H9 (cell line): Measurements from ENCODE around the gene SUN2. TPM values are rescaled to one million over a fixed set of nuclear protein-coding genes. Genes with fewer than 3 reads are reported as not detected.
A peak's percentile ranks its signal among the peaks of the same experiment; 100 is the strongest.

ENCODE experiments used
- DNase-seq: peaks from one replicate; pipeline ENCODE4 v3.0.0-alpha.2; 2017
- H2AFZ ChIP-seq: one replicate; pipeline ENCODE4 v1.6.1; 2013; ENCODE audit warnings: mild to moderate bottlenecking, low read length, control low read depth, moderate library complexity
- H2AK5ac ChIP-seq: 2 replicates; pipeline ENCODE4 v1.6.1; 2013; ENCODE audit warnings: low read length, control low read depth, mixed read lengths; ENCODE audit not compliant: insufficient read length
- H2BK120ac ChIP-seq: one replicate; pipeline ENCODE4 v1.6.1; 2013; ENCODE audit warnings: low read depth, mild to moderate bottlenecking, low read length, control low read depth, inconsistent platforms; ENCODE audit not compliant: poor library complexity, severe bottlenecking
- H2BK12ac ChIP-seq: 2 replicates; pipeline ENCODE4 v1.6.1; 2013; ENCODE audit warnings: low read length, control low read depth, mixed read lengths, low read depth; ENCODE audit not compliant: insufficient read length
- H2BK15ac ChIP-seq: 2 replicates; pipeline ENCODE4 v1.6.1; 2013; ENCODE audit warnings: low read depth, low read length, control low read depth
- H2BK20ac ChIP-seq: one replicate; pipeline ENCODE4 v1.6.1; 2013; ENCODE audit warnings: low read depth, mild to moderate bottlenecking, low read length, control low read depth, inconsistent platforms; ENCODE audit not compliant: poor library complexity, severe bottlenecking
- H2BK5ac ChIP-seq: 2 replicates; pipeline ENCODE4 v1.6.1; 2013; ENCODE audit warnings: low read length, control low read depth, mixed read lengths; ENCODE audit not compliant: insufficient read length
- H3K14ac ChIP-seq: 2 replicates; pipeline ENCODE4 v1.6.1; 2013; ENCODE audit warnings: low read length, control low read depth; ENCODE audit not compliant: insufficient read depth
- H3K18ac ChIP-seq: 2 replicates; pipeline ENCODE4 v1.6.1; 2013; ENCODE audit warnings: low read depth, mild to moderate bottlenecking, mixed read lengths, low read length, control low read depth; ENCODE audit not compliant: insufficient read length
- H3K23ac ChIP-seq: 2 replicates; pipeline ENCODE4 v1.6.1; 2013; ENCODE audit warnings: low read length, control low read depth, mixed read lengths, low read depth; ENCODE audit not compliant: insufficient read length
- H3K23me2 ChIP-seq: 2 replicates; pipeline ENCODE4 v1.6.1; 2013; ENCODE audit warnings: low read depth, mild to moderate bottlenecking, mixed read lengths, low read length, control low read depth; ENCODE audit not compliant: insufficient read length, poor library complexity, severe bottlenecking
- H3K27ac ChIP-seq: 2 replicates; pipeline ENCODE4 v1.5.1; 2013; ENCODE audit warnings: low read length, control low read depth, mixed read lengths, low read depth; ENCODE audit not compliant: insufficient read length
- H3K27me3 ChIP-seq: 2 replicates; pipeline ENCODE4 v1.6.1; 2013; ENCODE audit warnings: low read length, control low read depth, inconsistent platforms; ENCODE audit not compliant: insufficient read depth
- H3K4ac ChIP-seq: 2 replicates; pipeline ENCODE4 v1.6.1; 2013; ENCODE audit warnings: low read depth, mild to moderate bottlenecking, control low read depth, inconsistent platforms, low read length, moderate library complexity
- H3K4me1 ChIP-seq: 2 replicates; pipeline ENCODE4 v1.6.1; 2013; ENCODE audit warnings: low read length, control low read depth, inconsistent platforms; ENCODE audit not compliant: insufficient read depth
- H3K4me2 ChIP-seq: 2 replicates; pipeline ENCODE4 v1.6.1; 2013; ENCODE audit warnings: low read length, control low read depth, mixed read lengths; ENCODE audit not compliant: insufficient read length, insufficient read depth
- H3K56ac ChIP-seq: 2 replicates; pipeline ENCODE4 v1.6.1; 2013; ENCODE audit warnings: low read depth, mild to moderate bottlenecking, mixed read lengths, low read length, control low read depth; ENCODE audit not compliant: insufficient read length
- H3K79me1 ChIP-seq: 2 replicates; pipeline ENCODE4 v1.6.1; 2013; ENCODE audit warnings: low read depth, mild to moderate bottlenecking, moderate library complexity, low read length, control low read depth, inconsistent platforms; ENCODE audit not compliant: insufficient read depth, poor library complexity, severe bottlenecking
- H3K79me2 ChIP-seq: 2 replicates; pipeline ENCODE4 v1.6.1; 2013; ENCODE audit warnings: low read length, control low read depth, inconsistent platforms; ENCODE audit not compliant: insufficient read depth
- H3K9ac ChIP-seq: 2 replicates; pipeline ENCODE4 v1.6.1; 2013; ENCODE audit warnings: low read length, control low read depth, mixed read lengths; ENCODE audit not compliant: insufficient read length; ENCODE audit errors: extremely low read depth
- H3K9me3 ChIP-seq: one replicate; pipeline ENCODE4 v1.6.1; 2013; ENCODE audit warnings: low read depth, low read length, inconsistent platforms; ENCODE audit not compliant: control insufficient read depth
- H3T11ph ChIP-seq: one replicate; pipeline ENCODE4 v1.6.1; 2013; ENCODE audit warnings: mild to moderate bottlenecking, low read length, control low read depth, inconsistent platforms
- H4K20me1 ChIP-seq: one replicate; pipeline ENCODE4 v1.6.1; 2013; ENCODE audit not compliant: control insufficient read depth, insufficient read length, insufficient read depth
- H4K5ac ChIP-seq: 2 replicates; pipeline ENCODE4 v1.6.1; 2013; ENCODE audit warnings: low read depth, mild to moderate bottlenecking, mixed read lengths, low read length, control low read depth; ENCODE audit not compliant: insufficient read length
- H4K8ac ChIP-seq: replicated peaks from 2 replicates; pipeline ENCODE4 v1.6.1; 2013; ENCODE audit warnings: low read length, control low read depth, mixed read lengths, low read depth; ENCODE audit not compliant: insufficient read length
- H4K91ac ChIP-seq: 2 replicates; pipeline ENCODE4 v1.6.1; 2013; ENCODE audit warnings: low read depth, mild to moderate bottlenecking, moderate library complexity, mixed read lengths, low read length, control low read depth; ENCODE audit not compliant: insufficient read length
- H3K27ac Mint-ChIP-seq, 3 experiments: 2 replicates in 2 of 3; 3 replicates in 1 of 3; pipeline ENCODE4 v1.8.0; 2020 to 2021; ENCODE audit warnings: mixed read lengths in 3 of 3, mild to moderate bottlenecking in 1 of 3, moderate library complexity in 1 of 3
- H3K27me3 Mint-ChIP-seq: 2 replicates; pipeline ENCODE4 v1.8.0; 2021; ENCODE audit warnings: low read depth, mild to moderate bottlenecking, moderate library complexity, mixed read lengths
- H3K36me3 Mint-ChIP-seq, 3 experiments: 2 replicates in 2 of 3; 3 replicates in 1 of 3; pipeline ENCODE4 v1.8.0; 2020 to 2021; ENCODE audit warnings: low read depth in 3 of 3, mixed read lengths in 3 of 3; ENCODE audit not compliant: insufficient read depth in 1 of 3
- H3K4me1 Mint-ChIP-seq, 2 experiments: 2 replicates each; pipeline ENCODE4 v1.8.0; 2020; ENCODE audit warnings: mixed read lengths in 2 of 2
- H3K4me3 Mint-ChIP-seq, 2 experiments: 2 replicates in 1 of 2; 3 replicates in 1 of 2; pipeline ENCODE4 v1.8.0; 2020 to 2021; ENCODE audit warnings: mild to moderate bottlenecking in 2 of 2, mixed read lengths in 2 of 2, moderate library complexity in 1 of 2
- H3K9me3 Mint-ChIP-seq, 2 experiments: 2 replicates in 1 of 2; 3 replicates in 1 of 2; pipeline ENCODE4 v1.8.0; 2020; ENCODE audit warnings: mild to moderate bottlenecking in 2 of 2, mixed read lengths in 2 of 2, moderate library complexity in 1 of 2
- CTCF ChIP-seq: fragments of 200-600 bp; sonication (generic); conservative IDR thresholded peaks from 3 replicates; pipeline ENCODE4 v1.8.0; 2021; ENCODE audit warnings: antibody characterized with exemption, mild to moderate bottlenecking
- WGBS: extraction: QIAGEN DNeasy Blood & Tissue Kit; methylation state at CpG from one replicate; pipeline ENCODE4 v1.1.7; 2013; ENCODE audit warnings: missing lambda C conversion rate, low lambda C conversion rate, mixed read lengths; ENCODE audit not compliant: insufficient read length; ENCODE audit errors: extremely low coverage; 5-methylcytosine and 5-hydroxymethylcytosine counted together
- total RNA-seq: library from RNA; stranded (reverse); gene quantifications from 2 replicates; pipeline ENCODE4 v1.2.1, GENCODE V29; 2021

SUN2 gene
- total RNA-seq, 1 experiment from 2014 or later: 12.0 TPM

GRCh38 chr22:38725900-38726655, 29.7 kb downstream of the SUN2 start:
- H3K27ac ChIP-seq: no peak overlapping the region
- H3K4me1 Mint-ChIP-seq: no peaks in the 10 kb centered on the region
- no peak overlapping the region for H2BK120ac ChIP-seq
- no peak overlapping the region for H2BK20ac ChIP-seq
- no peaks in the 10 kb centered on the region for H3K79me1 ChIP-seq
- H3K9me3 ChIP-seq: no peaks in the 10 kb centered on the region
- peaks cover 52 to 97% (median 97%) of the 10 kb centered on the region in 3 experiments; a peak in 6 of 7 replicates for H3K36me3 Mint-ChIP-seq
- no peak for TF ChIP-seq CTCF
- no peak overlapping the region for H3K4me3 Mint-ChIP-seq
- H3K27me3 ChIP-seq: no peaks in the 10 kb centered on the region
- H3K4ac ChIP-seq: no peak overlapping the region
- H2BK5ac ChIP-seq: no peak overlapping the region
- H3K4me2 ChIP-seq: no peak overlapping the region
- no peak overlapping the region for H3K56ac ChIP-seq
- H3K27me3 Mint-ChIP-seq: no peaks in the 10 kb centered on the region
- no peak overlapping the region for H3K23ac ChIP-seq
- H2AK5ac ChIP-seq: no peak overlapping the region
- H3K79me2 ChIP-seq: no peaks in the 10 kb centered on the region
- no peak overlapping the region for H2BK12ac ChIP-seq
- DNase-seq: no peak
- H2AFZ ChIP-seq: no peak overlapping the region
- no CpG with 5 or more reads among the region's 18 CpGs for WGBS
- H2BK15ac ChIP-seq: no peak overlapping the region
- H4K5ac ChIP-seq: no peak overlapping the region
- no peaks in the 10 kb centered on the region for H3K23me2 ChIP-seq
- H4K8ac ChIP-seq: no peak overlapping the region
- H3T11ph ChIP-seq: no peak overlapping the region
- no peak overlapping the region for H3K14ac ChIP-seq
- H3K9ac ChIP-seq: no peak overlapping the region
- no peaks in the 10 kb centered on the region for H3K4me1 ChIP-seq
- H3K9me3 Mint-ChIP-seq: no peaks in the 10 kb centered on the region
- H4K91ac ChIP-seq: no peak overlapping the region
- H4K20me1 ChIP-seq: no peaks in the 10 kb centered on the region
- H3K18ac ChIP-seq: no peak overlapping the region
- peak overlapping the region in 1 of 3 experiments; percentile 35; a peak in 1 of 7 replicates for H3K27ac Mint-ChIP-seq
